ENCODE data around the gene SLC23A3. TPM values are rescaled to one million over a fixed set of nuclear protein-coding genes. Genes with fewer than 3 reads are reported as not detected.

Gene SLC23A3
- total RNA-seq, 2 experiments from 2014 or later, result 2.7 to 6.7 TPM

- intact Hi-C loops (cut with micrococcal nuclease; ENCODE audit: unreplicated experiment), result no loop called here
- peaks cover 7% of the 10 kb centered on the region for H3K4me1 ChIP-seq (ENCODE audit: insufficient read depth, low read length, poor library complexity, severe bottlenecking)
- no peaks in the 10 kb centered on the region for H3K9me3 ChIP-seq (ENCODE audit: low read length)
- no peak overlapping the region for H2AFZ ChIP-seq (ENCODE audit: low read length)
- H4K20me1 ChIP-seq (ENCODE audit: insufficient read depth, low read length), result no peaks in the 10 kb centered on the region
- ChIA-PET POLR2A (interaction anchor here (0.7 to 1.0 kb wide), 2 partner anchors 108 to 123 kb away, joined by 3 read pairs; no protein-coding TSS in a partner anchor), CTCF (ENCODE audit: unreplicated experiment) (interaction anchor here (0.6 to 1.1 kb wide), 4 partner anchors 27 to 331 kb away, joined by 3 read pairs; no protein-coding TSS in a partner anchor)
- no peak overlapping the region for H3K27ac ChIP-seq (ENCODE audit: low read depth, low read length, poor library complexity, severe bottlenecking)
- H3K4me2 ChIP-seq (ENCODE audit: low read length), result no peak overlapping the region
- no TSS peak for BruUV-seq (replicated peaks)
- TF ChIP-seq EZH2phosphoT487 (IDR thresholded peaks at IDR 0.05; ENCODE audit: borderline replicate concordance, low read depth, low read length) (no peak), CTCF (conservative IDR thresholded peaks at IDR 0.05; ENCODE audit: low read length) (no peak)
- H3K79me2 ChIP-seq (ENCODE audit: insufficient read depth, low read depth, low read length), result peaks cover 8% of the 10 kb centered on the region; the same call in 1 of the 2 replicates
- no peak overlapping the region for H3K4me3 ChIP-seq (ENCODE audit: low read depth, low read length, poor library complexity, severe bottlenecking)
- no peaks in the 10 kb centered on the region for H3K9me2 ChIP-seq (ENCODE audit: insufficient read depth, low read length)
- no peak for DNase-seq (ENCODE audit: low spot score)
- peaks cover 49% of the 10 kb centered on the region for H3K36me3 ChIP-seq (ENCODE audit: insufficient read depth, low read length)
Observed at GRCh38 chr2:219172231-219173154, 2.7 kb upstream of the SLC23A3 start.

GRCh38 chr2:219171231-219171651 is 1.4 kb upstream of the SLC23A3 start:
- ChIA-PET CTCF (ENCODE audit: unreplicated experiment) (interaction anchor here (0.6 to 1.1 kb wide), 3 partner anchors 28 to 175 kb away, joined by 3 to 13 read pairs (median 3); no protein-coding TSS in a partner anchor), POLR2A (interaction anchor here (0.6 kb wide), 1 partner anchor 219 kb away, joined by 3 read pairs; no protein-coding TSS in a partner anchor)
- Histone ChIP-seq H3K36me3 (ENCODE audit: insufficient read depth, low read length) (peaks cover 56% of the 10 kb centered on the region), H3K27ac (ENCODE audit: low read depth, low read length, poor library complexity, severe bottlenecking) (no peak overlapping the region), H3K4me2 (ENCODE audit: low read length) (no peak overlapping the region), H3K9me2 (ENCODE audit: insufficient read depth, low read length) (no peaks in the 10 kb centered on the region), H4K20me1 (ENCODE audit: insufficient read depth, low read length) (no peaks in the 10 kb centered on the region), H3K4me1 (ENCODE audit: insufficient read depth, low read length, poor library complexity, severe bottlenecking) (peaks cover 7% of the 10 kb centered on the region), H3K79me2 (ENCODE audit: insufficient read depth, low read depth, low read length) (peaks cover 8% of the 10 kb centered on the region; the same call in 1 of the 2 replicates), H3K9me3 (ENCODE audit: low read length) (no peaks in the 10 kb centered on the region), H2AFZ (ENCODE audit: low read length) (no peak overlapping the region), H3K4me3 (ENCODE audit: low read depth, low read length, poor library complexity, severe bottlenecking) (no peak overlapping the region)
- intact Hi-C loops (cut with micrococcal nuclease; ENCODE audit: unreplicated experiment), result no loop called here
- peak; percentile 63 for DNase-seq (ENCODE audit: low spot score)
- BruUV-seq (replicated peaks), result no TSS peak
- no peak for TF ChIP-seq EZH2phosphoT487 (IDR thresholded peaks at IDR 0.05; ENCODE audit: borderline replicate concordance, low read depth, low read length)
- TF ChIP-seq CTCF (conservative IDR thresholded peaks at IDR 0.05; ENCODE audit: low read length), result peak; percentile 93

All from OCI-LY7 (cell line).